ENCODE measurements around the gene PCDHB10.
"Not testable (repeated sequence)": the region's sequence is repeated elsewhere in the genome, so short reads cannot be mapped to it uniquely, and the experiment has no call there.

Gene PCDHB10

GRCh38 chr5:141188682-141189081 is 3.5 kb upstream of the PCDHB10 start:
- not testable (repeated sequence) for DNase-seq

GRCh38 chr5:141189131-141189530 is 3.0 kb upstream of the PCDHB10 start:
- not testable (repeated sequence) for DNase-seq

- not testable (repeated sequence) for DNase-seq
Measured at GRCh38 chr5:141194332-141194731, 2.2 kb downstream of the PCDHB10 start.

- DNase-seq: no peak
Measured at GRCh38 chr5:141196363-141196762, 4.2 kb downstream of the PCDHB10 start.

GRCh38 chr5:141199359-141200235 is 7.4 kb downstream of the PCDHB10 start, which contains the start of gene PCDHB11:
PCDHB11 (plus strand) TSS chr5:141199627; CDS start chr5:141199775, 148 bp downstream.
- DNase-seq: peak; percentile 10 to 17

- not testable (repeated sequence) for DNase-seq
Measured at GRCh38 chr5:141201126-141201525, 9.0 kb downstream of the PCDHB10 start.

- not testable (repeated sequence) for DNase-seq
Measured at GRCh38 chr5:141201646-141202045, 9.5 kb downstream of the PCDHB10 start.

- DNase-seq: no peak
Measured at GRCh38 chr5:141208478-141208877, 16.3 kb downstream of the PCDHB10 start, which contains the start of gene PCDHB12. PCDHB12 (plus strand) TSS chr5:141208719; CDS start chr5:141208908, 189 bp downstream.

GRCh38 chr5:141210281-141210680 is 18.1 kb downstream of the PCDHB10 start:
- DNase-seq: not testable (repeated sequence)

- not testable (repeated sequence) for DNase-seq
Measured at GRCh38 chr5:141210849-141211248, 18.7 kb downstream of the PCDHB10 start.

- DNase-seq: not testable (repeated sequence)
Measured at GRCh38 chr5:141213656-141214339, 21.6 kb downstream of the PCDHB10 start, which contains the start of gene PCDHB13. PCDHB13 (plus strand) TSS chr5:141213919; CDS start chr5:141214124, 205 bp downstream.

- DNase-seq: not testable (repeated sequence)
Measured at GRCh38 chr5:141214583-141214982, 22.4 kb downstream of the PCDHB10 start.

- DNase-seq: not testable (repeated sequence)
Measured at GRCh38 chr5:141215504-141215903, 23.4 kb downstream of the PCDHB10 start.

- DNase-seq: not testable (repeated sequence)
Measured at GRCh38 chr5:141216035-141216434, 23.9 kb downstream of the PCDHB10 start.

- peak; percentile 61 to 78 for DNase-seq
Measured at GRCh38 chr5:141223112-141223783, 31.1 kb downstream of the PCDHB10 start, which contains the start of gene PCDHB14. PCDHB14 (plus strand) TSS chr5:141223343; CDS start chr5:141223506, 163 bp downstream.

GRCh38 chr5:141224844-141225243 is 32.7 kb downstream of the PCDHB10 start:
- DNase-seq: not testable (repeated sequence)

GRCh38 chr5:141225421-141225820 is 33.3 kb downstream of the PCDHB10 start:
- DNase-seq: not testable (repeated sequence)

- no peak for DNase-seq
Measured at GRCh38 chr5:141234109-141234667, 42.0 kb downstream of the PCDHB10 start.

- not testable (repeated sequence) for DNase-seq
Measured at GRCh38 chr5:141235922-141236321, 43.8 kb downstream of the PCDHB10 start.

GRCh38 chr5:141236516-141237313 is 44.6 kb downstream of the PCDHB10 start:
- DNase-seq: no peak

GRCh38 chr5:141241496-141241895 is 49.3 kb downstream of the PCDHB10 start:
- DNase-seq: no peak

Data from Kasumi-1 (cell line).